HG02610 (cell line): Measurements from ENCODE around the gene SPO11.

ENCODE experiments used
- ATAC-seq: cut with Tn5 transposase; IDR thresholded peaks from one replicate; pipeline ENCODE4 v1.9.1; 2021; ENCODE audit warnings: mild to moderate bottlenecking, moderate library complexity; ENCODE audit not compliant: unreplicated experiment

Gene SPO11

DNA sequence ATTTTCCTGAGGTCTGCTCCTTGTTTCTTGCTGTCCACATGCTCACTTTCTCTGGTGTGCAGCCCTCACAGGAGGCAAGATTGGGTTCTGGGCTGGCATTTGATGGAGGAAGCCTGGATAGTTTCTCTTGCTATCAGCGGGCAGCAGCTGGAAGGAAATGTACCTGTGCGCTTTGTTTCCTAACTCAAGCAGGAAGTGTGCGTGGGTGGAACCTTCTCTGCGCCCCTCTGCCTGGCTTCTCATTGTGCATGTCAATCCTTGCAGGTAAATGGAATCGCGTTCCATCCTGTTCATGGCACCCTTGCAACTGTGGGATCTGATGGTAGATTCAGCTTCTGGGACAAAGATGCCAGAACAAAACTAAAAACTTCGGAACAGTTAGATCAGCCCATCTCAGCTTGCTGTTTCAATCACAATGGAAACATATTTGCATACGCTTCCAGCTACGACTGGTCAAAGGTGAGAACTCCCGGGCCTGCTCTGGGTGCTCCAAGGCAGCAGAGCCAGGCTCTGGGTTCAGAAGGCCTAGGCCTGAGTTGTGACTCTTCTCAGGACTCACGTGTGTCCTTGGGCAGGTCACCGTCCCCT, 44.8 kb downstream of the SPO11 start:
- ATAC-seq: no peak

DNA sequence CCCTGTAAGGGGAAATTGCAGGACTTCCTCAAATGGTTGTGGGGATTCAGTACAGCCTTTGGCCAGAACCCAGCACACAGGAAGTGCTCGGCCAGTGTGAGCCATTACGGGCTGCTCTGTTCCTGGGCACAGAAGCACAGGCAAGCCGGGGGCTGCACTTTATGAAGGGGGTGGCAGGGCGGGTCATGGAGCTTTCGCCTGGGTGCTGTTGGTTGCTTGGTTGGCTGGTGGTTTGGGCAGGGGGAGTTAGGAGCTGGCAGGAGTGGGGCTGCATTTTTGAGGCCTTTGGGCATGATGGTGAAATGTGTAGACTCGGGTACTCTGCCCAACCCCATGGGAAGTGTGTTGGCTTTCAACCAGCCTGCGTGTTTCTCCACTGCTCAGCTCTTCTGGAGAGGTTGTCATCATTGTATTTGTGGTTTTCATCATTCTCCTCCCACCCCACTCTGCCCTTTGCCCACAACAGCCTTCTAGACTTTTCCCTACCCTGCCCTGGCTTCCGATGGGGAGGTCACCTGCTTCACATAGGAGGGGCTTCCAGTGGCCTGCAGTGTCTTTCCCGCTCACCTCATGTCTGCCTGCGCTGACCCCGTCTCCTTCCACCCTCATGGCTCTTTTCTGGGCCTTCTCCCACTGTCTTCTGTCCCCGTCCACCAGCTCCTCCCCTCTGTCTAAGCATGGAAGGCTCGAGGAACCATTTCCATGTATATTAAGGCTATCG, 45.5 kb downstream of the SPO11 start:
- no peak for ATAC-seq

DNA sequence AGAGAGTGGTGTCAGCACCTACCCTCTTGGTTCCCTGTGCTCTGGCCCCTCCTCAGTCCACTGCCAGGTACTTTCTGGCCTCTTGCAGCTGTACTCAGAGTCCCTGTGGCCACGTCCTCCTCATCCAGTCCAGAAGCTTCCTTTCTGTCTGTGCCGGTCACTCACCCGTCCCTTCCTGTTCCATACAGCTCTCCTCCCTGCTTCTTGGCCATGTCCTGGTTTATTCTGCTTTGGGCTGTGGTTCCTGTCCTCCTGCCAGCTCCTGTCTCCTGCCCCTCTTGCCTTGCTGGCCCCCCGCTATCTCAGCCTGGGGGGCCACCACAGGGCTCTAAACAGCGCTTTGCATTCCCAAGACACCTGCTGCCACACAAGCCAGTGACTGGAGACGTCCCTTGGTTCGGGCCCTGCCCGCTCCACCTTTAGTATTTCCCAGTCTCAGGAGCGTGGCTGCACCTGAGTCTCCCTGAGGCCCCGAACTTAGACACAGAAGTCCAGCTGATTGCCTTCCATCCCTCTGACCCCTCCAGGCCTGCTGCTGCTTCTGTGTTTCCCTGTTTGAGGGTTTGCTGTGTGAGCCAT, 46.1 kb downstream of the SPO11 start:
- no peak for ATAC-seq

DNA sequence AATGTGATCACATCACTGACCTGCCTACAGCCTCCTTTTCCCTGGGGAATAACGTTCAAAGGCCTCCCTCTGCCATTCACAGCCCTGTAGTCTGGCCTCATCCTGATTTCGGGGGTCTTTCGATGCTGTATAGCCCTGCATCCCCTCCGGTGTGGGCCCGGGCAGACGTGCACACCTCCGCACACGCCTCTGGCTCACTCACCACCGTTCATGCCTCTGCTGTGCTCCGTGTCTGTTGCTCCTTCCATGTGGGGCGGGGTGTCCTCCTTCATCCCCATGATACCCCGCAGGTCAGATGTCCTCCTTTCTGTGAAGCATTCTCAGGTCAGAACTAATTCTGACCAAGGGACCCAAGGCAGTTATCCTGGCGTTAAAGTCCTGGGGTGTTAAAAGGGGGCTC, 47.7 kb downstream of the SPO11 start:
- ATAC-seq: no peak

DNA sequence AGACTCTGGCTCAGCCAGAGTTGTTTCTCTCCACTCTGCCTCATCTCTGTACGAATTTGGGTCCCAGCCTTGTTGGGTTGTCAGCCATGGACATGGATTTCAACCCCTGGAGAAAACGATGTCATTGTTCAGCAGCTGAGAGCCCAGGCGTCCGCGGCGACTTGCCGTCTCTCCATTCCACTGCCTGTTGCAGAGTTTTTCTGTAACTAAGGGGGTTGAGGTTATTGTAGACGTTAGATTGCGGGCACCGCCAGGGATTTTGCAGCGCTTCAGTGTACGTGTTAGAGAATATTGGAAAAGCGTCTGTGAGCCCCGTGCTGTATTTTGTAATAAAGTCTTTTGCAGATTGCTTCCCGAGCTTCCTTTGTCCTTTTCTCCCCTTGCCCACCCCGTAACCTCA, 48.5 kb downstream of the SPO11 start:
- ATAC-seq: no peak

DNA sequence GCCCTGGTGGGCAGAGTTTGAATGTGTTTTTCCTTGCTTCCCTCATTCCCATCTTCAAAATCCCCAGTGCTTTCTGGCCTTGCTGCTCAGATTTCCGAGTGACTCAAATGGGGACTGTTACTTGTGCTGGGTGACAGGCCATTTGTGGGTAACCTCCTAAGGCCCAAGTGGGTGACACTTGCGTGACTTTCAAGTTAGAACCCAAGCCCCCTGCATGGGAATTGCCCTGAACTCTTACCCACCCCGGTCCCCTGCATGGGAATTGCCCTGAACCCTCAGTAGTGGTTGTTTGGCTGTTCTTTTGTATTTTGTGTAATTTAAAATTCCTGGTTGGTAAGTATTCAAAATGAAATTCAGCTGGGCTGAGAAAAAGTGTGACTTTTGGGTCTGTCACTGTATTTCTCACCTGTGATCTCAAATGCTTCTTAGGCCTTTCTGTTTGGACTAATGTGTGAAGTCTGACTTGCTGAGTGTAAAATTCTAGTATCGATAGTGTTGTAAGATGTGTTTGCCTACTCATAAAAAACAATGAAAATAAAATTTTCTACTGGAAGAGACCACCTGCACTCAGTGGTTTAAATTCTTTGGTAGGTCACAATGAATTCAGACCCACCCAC, 49.2 kb downstream of the SPO11 start:
- no peak for ATAC-seq

DNA sequence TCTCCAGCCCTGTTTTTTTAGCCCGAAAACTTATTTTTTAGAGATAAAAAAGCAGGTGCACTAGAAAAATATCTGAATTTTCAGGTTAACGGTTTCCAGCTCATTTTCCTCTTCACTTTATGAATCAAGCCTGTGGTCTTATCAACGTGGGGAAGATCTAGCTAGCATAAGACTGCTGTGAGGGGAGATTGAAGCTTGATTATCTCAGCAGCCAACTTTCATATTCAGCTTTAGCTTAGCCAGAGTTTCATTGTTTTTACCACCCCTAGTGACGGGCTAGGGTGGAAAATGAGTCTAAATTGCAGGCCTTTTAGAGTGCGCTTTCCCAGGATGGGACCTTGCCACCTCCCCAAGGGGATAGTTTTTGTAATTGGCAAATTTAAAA, 49.7 kb downstream of the SPO11 start:
- no peak for ATAC-seq

DNA sequence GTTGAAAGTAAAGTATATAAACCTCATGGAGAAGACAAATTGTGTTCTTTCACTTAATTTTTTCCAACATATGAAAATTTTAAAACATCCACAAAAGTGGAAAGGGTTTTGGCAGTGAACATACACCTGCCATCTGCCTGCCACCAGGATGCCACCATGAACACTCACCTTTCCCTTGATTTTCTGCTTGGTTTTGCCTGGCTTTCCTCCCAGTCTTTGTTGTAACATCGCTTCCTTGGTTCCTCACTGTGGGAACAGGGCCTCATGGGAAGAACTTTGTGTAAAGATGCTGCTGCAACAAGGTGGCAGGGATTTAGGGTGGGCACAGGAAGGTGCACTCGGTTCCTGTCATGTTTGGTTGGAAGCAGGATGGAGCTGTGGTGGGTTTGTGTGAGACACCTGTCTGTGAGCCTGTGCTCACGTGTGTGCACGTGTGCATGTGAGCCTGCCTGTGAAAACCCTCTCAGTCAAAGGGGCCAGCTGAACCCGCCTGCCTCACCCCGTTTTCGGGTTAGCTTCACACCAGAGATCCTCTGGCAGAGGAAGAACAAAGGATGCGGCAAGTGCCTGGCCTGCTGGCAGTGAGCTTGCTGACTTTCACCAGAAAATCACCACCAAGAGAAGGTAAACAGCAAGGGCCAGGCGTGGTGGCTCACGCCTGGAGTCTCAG, 50.6 kb downstream of the SPO11 start:
- no peak for ATAC-seq

DNA sequence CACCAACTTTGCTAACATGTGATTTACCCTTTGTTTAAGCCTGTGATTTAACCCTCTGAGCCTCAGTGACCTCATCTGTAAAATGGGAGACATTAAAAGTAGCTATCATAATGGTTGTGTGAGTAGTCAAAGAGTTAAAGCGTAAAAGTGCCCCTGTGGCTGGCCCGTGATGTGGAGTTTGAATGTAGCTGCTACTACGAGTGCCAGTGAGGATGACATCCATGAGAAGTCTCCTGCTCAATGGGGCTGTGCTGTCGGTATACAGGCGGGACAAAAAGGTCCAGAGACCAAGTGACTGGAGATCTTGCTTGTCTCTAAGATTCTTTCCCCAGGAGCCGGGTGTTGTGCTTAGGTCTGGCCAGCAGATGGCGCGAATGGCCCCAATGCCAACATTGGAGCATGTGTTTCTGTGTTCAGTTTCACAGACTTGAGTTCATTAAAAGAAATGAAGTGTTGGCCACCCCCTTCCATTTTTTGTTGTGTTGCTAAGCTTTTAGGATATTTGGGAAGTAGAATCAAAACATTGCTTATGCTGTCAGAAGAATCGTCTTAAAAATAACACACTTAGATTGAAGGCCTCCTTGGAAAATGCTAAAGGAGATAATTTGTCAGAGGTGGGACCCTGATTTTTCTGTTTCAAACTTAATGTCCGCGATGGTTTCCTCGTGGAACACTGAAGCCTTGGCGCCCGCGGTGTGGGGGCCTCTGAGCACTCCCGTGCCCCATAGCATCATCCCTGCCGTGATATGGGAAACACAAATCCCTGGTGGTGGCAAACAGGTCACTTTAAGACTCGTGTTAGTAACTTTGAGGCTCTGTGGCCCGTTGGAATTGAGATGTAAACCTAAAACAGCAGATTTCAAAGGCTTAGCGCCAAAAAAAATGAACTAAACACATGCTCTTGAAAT, 52.2 kb downstream of the SPO11 start:
- ATAC-seq: no peak

DNA sequence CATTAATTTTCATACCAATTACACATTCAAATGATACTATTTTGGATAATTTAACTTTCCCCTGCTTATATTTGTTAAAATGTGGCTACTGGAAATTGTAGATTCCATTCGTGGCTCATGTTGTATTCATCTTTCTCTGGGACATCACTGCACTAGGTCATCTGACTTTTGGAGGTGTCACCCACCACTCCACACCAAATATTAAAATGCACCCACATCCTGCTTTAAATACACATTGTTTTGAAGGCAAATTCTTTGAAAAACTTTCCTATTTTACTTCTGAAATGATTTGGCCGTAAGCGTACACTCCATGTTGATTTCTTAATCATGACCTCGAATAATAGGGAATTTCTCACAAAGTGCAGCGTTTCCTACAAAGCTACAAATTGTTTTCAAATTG, 52.9 kb downstream of the SPO11 start:
- ATAC-seq: no peak

DNA sequence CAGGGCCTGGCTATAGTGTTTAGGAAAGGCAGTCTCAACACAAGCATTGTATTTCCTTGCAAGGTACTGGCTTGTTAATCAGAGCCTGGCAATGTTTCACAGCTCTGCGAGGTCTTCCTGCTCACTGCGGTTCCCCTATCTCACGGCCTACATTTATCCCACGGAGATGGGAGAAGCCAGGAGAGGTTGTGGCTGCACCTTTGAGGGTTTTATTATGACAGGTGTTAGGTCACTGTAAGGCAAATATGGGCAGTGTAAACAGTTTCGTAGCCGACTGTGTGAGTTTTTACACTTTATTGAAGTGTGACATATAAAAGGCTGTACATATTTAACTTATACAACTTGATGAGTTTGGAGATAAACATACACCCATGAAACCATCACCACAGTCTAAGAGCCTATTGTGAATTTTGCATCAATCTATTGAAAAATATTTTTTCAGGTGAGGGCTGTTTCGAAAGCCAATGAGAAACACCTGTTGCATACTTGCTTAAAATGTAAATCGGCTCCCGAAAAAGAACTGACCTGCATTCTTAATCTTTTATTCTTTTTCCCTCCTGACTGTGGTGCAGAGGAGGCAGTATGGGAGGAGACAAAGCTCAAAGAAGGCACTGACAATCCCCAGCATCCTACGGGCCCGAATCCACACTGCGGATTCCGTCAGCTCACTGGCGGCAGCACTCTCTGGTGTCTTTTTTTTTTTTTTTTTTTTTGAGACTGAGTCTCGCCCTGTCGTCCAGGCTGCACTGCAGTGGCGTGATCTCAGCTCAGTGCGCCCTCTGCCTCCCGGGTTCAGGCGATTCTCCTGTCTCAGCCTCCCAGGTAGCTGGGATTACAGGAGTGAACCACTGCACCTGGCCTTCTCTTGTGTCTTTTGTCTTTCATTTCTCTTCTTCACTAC, 54.1 kb downstream of the SPO11 start:
- ATAC-seq: no peak

DNA sequence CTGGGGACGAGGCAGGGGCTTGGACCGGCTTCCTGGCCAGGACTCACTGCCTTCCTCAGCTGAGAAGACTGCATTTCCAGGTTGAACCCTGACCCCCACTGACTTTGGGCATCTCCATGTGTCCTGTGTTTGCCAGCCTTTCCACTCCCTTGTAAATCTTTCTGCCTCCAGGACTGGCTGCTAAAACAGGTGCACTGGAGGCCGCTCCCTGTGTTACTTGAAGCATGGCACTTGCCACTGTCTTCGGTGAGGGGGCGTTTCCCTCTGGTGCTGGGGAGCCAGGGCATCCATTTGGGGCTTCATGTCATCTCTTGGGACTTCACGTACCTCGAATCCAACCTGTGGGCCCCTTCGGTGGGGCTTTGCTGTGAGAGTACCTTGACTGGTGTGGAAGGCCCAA, 54.9 kb downstream of the SPO11 start:
- no peak for ATAC-seq

DNA sequence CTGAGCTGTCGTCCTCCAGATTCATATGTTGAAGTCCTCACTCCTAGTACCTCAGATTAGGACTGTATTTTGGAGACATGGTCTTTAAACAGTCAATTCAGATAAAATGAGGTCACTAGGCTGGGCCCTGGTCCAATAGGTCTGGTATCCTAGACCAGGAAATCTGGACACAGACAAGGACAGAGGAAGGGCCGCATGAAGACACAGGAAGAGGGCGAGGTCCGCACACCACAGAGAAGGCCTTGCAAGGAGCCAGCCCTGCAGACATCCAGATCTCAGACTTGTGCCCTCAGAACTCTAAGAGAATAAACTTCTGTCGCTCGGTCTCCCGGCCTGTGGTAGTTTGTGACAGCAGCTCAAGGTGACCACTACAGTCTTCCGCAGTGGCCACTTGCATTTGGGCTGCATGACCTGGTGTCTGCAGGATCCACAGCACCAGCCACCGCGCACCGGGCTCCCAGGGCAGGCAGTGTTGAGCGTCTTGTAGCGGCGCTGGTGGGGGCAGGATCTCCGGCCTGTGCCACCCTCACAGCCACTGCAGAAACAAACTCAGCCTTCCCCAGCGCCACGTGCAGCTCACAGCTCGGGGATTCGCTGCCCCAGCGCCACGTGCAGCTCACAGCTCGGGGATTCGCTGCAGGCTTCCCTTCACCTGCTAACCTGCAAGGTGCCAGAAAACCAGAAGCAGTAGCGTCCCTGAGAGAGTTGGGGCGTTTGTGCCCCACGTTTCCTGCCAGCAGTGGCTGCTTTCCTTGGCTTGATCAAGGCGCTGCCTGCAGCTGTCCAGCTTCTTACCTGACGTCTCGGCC, 55.6 kb downstream of the SPO11 start:
- ATAC-seq: no peak

DNA sequence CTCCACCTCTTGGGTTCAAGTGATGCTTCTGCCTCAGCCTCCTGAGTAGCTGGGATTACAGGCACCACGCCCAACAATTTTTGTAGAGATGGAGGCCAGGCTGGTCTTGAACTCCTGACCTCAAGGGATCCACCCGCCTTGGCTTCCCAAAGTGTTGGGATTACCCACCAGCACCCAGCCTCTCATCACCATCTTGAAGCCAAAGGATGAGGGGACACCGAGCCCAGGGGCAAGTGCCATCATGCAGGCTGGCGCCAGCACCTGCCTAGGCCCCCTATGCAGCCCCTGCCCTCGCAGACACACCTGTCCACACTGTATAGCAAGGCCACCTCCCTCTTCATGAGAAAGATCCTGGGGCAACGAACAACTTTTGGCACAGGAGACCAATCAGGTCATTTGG, 56.3 kb downstream of the SPO11 start:
- ATAC-seq: no peak

DNA sequence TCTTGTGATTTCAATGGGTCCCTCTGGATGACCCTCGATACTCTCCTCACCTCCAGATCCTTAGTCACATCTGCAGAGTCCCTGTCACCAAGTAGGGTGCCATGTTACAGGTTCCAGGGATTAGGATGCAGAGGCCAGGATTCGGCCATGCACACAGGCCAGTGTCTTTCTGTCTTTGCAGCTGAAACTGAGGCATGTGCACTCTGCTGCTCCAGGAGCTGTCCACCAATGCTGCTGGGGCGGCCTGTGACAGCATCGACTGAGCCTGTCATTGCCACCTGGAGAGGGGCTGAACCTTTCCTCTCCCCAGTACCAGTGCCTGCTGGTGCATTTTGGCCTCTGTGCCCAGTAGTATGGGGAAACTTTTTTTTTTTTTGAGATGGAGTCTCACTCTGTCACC, 57.2 kb downstream of the SPO11 start:
- no peak for ATAC-seq

DNA sequence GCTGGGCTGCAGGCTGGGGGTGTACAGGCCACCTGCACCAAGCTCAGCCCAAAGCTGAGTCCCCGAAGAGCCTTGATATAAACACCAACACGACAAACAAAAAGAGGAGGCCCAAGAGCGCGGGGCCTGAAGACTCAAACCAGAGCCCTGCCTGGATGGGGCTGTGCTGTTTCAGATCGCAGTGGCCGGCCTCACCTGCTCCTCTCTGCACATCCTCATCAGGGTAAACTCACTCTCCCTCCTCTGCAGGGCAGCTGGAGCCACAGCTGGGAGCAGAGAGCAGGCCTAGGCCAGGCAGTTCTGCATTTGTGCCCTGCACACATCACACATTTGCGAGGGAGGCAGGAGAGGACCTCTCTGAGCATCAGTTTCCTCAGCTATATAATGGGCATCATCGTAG, 57.9 kb downstream of the SPO11 start:
- no peak for ATAC-seq

DNA sequence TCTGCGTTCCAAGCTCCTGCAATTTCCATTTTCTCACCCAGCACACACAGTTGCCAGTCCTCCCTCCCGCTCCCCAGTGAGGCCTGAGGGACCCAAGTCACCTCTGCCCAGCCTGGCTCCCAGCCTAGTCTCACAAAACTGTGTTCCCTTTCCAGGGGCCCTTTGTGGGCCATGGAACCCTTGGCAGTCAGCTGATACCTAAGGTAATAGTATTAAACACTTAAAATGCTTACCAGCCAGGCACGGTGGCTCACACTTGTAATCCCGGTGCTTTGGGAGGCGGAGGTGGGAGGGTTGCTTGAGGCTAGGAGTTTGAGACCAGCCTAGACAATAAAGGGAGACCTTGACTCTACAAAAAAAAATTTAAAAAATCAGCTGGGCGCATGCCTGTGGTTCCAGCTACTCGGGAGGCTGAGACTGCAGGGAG, 58.4 kb downstream of the SPO11 start:
- no peak for ATAC-seq

DNA sequence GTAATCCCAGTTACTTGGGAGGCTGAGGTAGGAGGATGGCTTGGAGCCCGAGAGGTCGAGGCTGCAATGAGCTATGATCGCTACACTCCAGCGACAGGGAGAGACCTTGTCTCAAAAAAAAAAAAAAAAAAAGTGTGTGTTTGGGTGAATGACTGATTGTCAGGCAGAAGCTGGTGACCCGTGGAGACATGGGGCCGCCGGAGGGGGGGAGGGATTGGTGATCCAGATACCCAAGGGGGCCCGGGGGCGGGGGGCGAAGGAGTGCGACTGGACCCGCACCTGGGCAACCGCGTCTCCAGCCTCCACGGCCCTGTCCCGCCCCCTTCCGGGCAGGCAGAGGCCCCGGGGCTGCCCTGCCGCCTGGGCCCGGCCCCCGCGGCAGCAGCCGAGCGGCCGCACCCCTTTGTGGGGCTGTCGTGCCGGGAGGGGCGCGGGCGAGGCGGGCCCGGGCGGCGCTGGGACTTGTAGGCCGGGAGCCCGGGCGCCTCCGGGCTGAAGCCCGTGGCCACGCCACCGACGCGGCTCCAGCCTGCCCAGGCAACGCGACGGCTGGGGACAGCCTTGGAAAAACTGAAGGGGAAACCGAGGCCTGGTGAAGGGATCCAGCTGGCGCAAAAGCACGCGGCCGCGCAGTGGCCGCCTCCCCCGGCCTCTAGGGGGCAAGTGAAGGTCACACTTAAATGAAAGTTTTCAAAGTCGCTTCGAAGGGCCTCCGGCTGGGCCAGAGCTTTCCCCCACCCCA, 59.5 kb downstream of the SPO11 start:
- ATAC-seq: no peak
